Measurements from ENCODE around the gene TMPRSS11F.

- TF ChIP-seq EZH2 (IDR thresholded peaks at IDR 0.05; ENCODE audit: low read depth) (no peak), CTCF (conservative IDR thresholded peaks at IDR 0.05) (no peak)
Observed at GRCh38 chr4:68132342-68132741, 2.7 kb upstream of the TMPRSS11F start.
